GM23248 (cell line): ENCODE data around the gene SLC7A10. TPM values are rescaled to one million over a fixed set of nuclear protein-coding genes. Genes with fewer than 3 reads are reported as not detected.
"Not testable (repeated sequence)": the region's sequence is repeated elsewhere in the genome, so short reads cannot be mapped to it uniquely, and the experiment has no call there.

Experiments
- DNase-seq: peaks from one replicate; pipeline ENCODE4 v3.0.0-alpha.2; 2015
- H2AFZ ChIP-seq: fragments of 200-600 bp; sonication (generic); 2 replicates; pipeline ENCODE4 v1.6.1; 2016; ENCODE audit warnings: antibody characterized with exemption
- H3F3A ChIP-seq: fragments of 200-600 bp; sonication (generic); 2 replicates; pipeline ENCODE4 v1.6.1; 2016; ENCODE audit warnings: mild to moderate bottlenecking, antibody characterized with exemption, mixed run types; ENCODE audit not compliant: insufficient read depth
- H3K27ac ChIP-seq: fragments of 200-600 bp; sonication (generic); 2 replicates; pipeline ENCODE4 v1.5.1; 2016; ENCODE audit warnings: mild to moderate bottlenecking
- H3K27me3 ChIP-seq: fragments of 200-600 bp; sonication (generic); replicated peaks from 2 replicates; pipeline ENCODE4 v1.6.1; 2016; ENCODE audit warnings: mild to moderate bottlenecking; ENCODE audit not compliant: insufficient read depth
- H3K36me3 ChIP-seq: fragments of 200-600 bp; sonication (generic); 2 replicates; pipeline ENCODE4 v1.6.1; 2016; ENCODE audit warnings: low read depth, mild to moderate bottlenecking
- H3K4me1 ChIP-seq: fragments of 200-600 bp; sonication (generic); 2 replicates; pipeline ENCODE4 v1.6.1; 2016; ENCODE audit warnings: mild to moderate bottlenecking; ENCODE audit not compliant: insufficient read depth
- H3K4me2 ChIP-seq: fragments of 200-600 bp; sonication (generic); one replicate; pipeline ENCODE4 v1.6.1; 2016; ENCODE audit warnings: mild to moderate bottlenecking; ENCODE audit not compliant: unreplicated experiment
- H3K4me3 ChIP-seq: fragments of 200-600 bp; sonication (generic); 2 replicates; pipeline ENCODE4 v1.5.1; 2016; ENCODE audit warnings: mild to moderate bottlenecking
- H3K79me2 ChIP-seq: fragments of 200-600 bp; sonication (generic); 2 replicates; pipeline ENCODE4 v1.6.1; 2016; ENCODE audit warnings: mild to moderate bottlenecking; ENCODE audit not compliant: insufficient read depth
- H3K9ac ChIP-seq: fragments of 200-600 bp; sonication (generic); 2 replicates; pipeline ENCODE4 v1.6.1; 2016; ENCODE audit warnings: mild to moderate bottlenecking
- H3K9me2 ChIP-seq: fragments of 200-600 bp; sonication (generic); 2 replicates; pipeline ENCODE4 v1.6.1; 2016; ENCODE audit warnings: mixed run types, mild to moderate bottlenecking, moderate library complexity; ENCODE audit not compliant: insufficient read depth
- H3K9me3 ChIP-seq: fragments of 200-600 bp; sonication (generic); one replicate; pipeline ENCODE4 v1.6.1; 2017; ENCODE audit warnings: low read depth
- H4K20me1 ChIP-seq: fragments of 200-600 bp; sonication (generic); 2 replicates; pipeline ENCODE4 v1.6.0; 2016; ENCODE audit not compliant: insufficient read depth
- EZH2 ChIP-seq: fragments of 200-600 bp; sonication (generic); IDR thresholded peaks from 2 replicates; pipeline ENCODE4 v1.6.1; 2018; ENCODE audit warnings: antibody characterized with exemption, mild to moderate bottlenecking; ENCODE audit not compliant: insufficient read depth, poor library complexity, severe bottlenecking
- EZH2phosphoT487 ChIP-seq: fragments of 200-600 bp; sonication (generic); IDR thresholded peaks from 2 replicates; pipeline ENCODE4 v1.6.1; 2018; ENCODE audit warnings: antibody characterized with exemption, moderate library complexity, mild to moderate bottlenecking, low read depth; ENCODE audit not compliant: insufficient read depth
- WGBS, 2 experiments: methylation state at CpG; one replicate each; pipeline ENCODE4 v1.1.6; 2015 to 2017; ENCODE audit warnings: low lambda C conversion rate in 2 of 2, low coverage in 1 of 2; ENCODE audit errors: missing lambda C conversion rate in 2 of 2; 5-methylcytosine and 5-hydroxymethylcytosine counted together
- in situ Hi-C: fragments of 300-500 bp; cut with MboI; formaldehyde crosslinking; loops from 2 replicates; pipeline ENCODE4 v1.15.0; 2020
- polyA plus RNA-seq: library from polyadenylated mRNA; unstranded; fragments of >200 nt; fragmentation: Nextera tagmentation; extraction: Ambion mirVana; gene quantifications from 2 replicates; pipeline ENCODE4 v1.2.1, GENCODE V29; 2016
- total RNA-seq: library from RNA; depleted of rRNA; stranded (reverse); fragments of >200 nt; shearing (Covaris generic); gene quantifications from 2 replicates; pipeline ENCODE4 v1.2.3, GENCODE V29; 2014

SLC7A10 gene
- total and polyA plus RNA-seq, 2 experiments from 2014 or later = not detected

- H3K4me2 ChIP-seq = no peak overlapping the region
- WGBS, 2 experiments = 16 to 20% methylated on average over 18 of the region's 18 CpGs
- in situ Hi-C loops = no loop called here
- H3K9me2 ChIP-seq = no peaks in the 10 kb centered on the region
- DNase-seq = no peak
- no peak overlapping the region for H3K9ac ChIP-seq
- no peaks in the 10 kb centered on the region for H3K9me3 ChIP-seq
- H3K27ac ChIP-seq = no peak overlapping the region
- no peak overlapping the region for H2AFZ ChIP-seq
- TF ChIP-seq EZH2phosphoT487 (no peak), EZH2 (no peak)
- H3K27me3 ChIP-seq = peaks cover 48% of the 10 kb centered on the region
- peaks cover 9% of the 10 kb centered on the region; the same call in 1 of the 2 replicates for H3F3A ChIP-seq
- no peaks in the 10 kb centered on the region for H3K79me2 ChIP-seq
- H4K20me1 ChIP-seq = no peaks in the 10 kb centered on the region
- no peaks in the 10 kb centered on the region for H3K4me1 ChIP-seq
- no peak overlapping the region for H3K4me3 ChIP-seq
- H3K36me3 ChIP-seq = no peaks in the 10 kb centered on the region
Measured at GRCh38 chr19:33227242-33227650, 1.6 kb upstream of the SLC7A10 start.

DNA sequence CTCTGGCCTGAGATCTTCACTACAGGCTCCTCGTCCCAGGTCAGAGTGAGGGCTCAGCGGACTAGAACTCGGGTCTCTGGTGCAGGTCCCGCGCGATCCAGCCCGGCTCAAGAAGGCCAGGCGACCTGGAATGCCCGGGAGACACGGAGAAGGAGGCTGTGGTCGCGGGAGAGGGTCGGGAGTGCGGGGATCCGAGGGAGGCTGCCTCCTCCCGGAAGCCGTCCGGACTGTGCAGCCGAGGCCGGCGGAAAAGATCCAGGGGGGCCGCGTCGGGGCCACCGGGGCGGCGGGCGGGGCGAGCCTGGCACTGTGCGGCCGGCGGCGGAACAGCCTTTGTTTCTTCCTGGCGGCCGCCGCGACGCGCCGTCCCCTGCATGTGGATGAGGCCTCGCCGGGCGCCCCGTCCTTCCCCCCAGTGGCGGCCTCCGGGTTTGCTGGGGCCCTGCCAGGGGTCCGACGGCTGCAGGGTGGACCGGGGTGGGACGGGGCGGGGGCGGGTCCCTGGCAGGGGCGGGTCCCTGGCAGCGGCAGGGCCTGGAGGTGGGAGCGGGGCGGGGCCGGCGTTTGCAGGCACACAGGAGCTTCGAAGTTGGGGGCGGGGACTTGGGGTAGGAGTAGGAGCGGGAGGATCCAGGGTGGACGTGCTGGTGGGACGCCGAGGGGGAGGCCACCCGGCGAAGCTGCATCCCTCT lies 1.0 kb upstream of the SLC7A10 start:
- TF ChIP-seq EZH2 (peak; percentile 61), EZH2phosphoT487 (no peak)
- Histone ChIP-seq H3K27ac (no peak overlapping the region), H3K9me2 (no peaks in the 10 kb centered on the region), H3K4me1 (no peaks in the 10 kb centered on the region), H3F3A (peaks cover 9% of the 10 kb centered on the region; the same call in 1 of the 2 replicates), H3K27me3 (peaks cover 48% of the 10 kb centered on the region), H3K9ac (no peak overlapping the region), H3K9me3 (no peaks in the 10 kb centered on the region), H2AFZ (peak overlapping the region; percentile 32; the same call in 1 of the 2 replicates), H3K4me2 (no peak overlapping the region), H3K36me3 (no peaks in the 10 kb centered on the region), H3K79me2 (no peaks in the 10 kb centered on the region), H3K4me3 (no peak overlapping the region), H4K20me1 (no peaks in the 10 kb centered on the region)
- 3 to 5% methylated on average over 36 to 51 of the region's 66 CpGs for WGBS, 2 experiments
- peak; percentile 33 for DNase-seq
- in situ Hi-C loops = no loop called here

- in situ Hi-C loops = no loop called here
- H3K4me2 ChIP-seq = no peak overlapping the region
Measured at GRCh38 chr19:33224694-33225457, 774 bp downstream of the SLC7A10 start.

DNA sequence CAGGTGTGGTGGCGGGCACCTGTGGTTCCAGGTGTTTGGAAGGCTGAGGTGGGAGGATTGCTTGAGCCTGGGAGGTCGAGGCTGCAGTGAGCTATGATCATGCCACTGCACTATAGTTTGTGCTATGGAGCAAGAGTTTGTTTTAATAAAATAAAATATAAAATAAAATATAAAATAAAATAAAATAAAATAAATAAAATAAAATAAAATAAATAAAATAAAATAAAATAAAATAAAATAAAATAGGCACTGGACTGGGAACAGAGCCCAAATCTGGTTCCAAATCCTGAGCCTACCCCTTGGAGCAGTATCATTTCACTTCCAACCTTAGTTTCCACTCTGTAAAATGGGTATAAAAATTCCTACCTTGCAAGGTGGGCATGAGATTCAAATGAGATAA lies 3.4 kb downstream of the SLC7A10 start:
- H3K27ac ChIP-seq, H4K20me1 ChIP-seq, H3K36me3 ChIP-seq, H3F3A ChIP-seq, H3K4me1 ChIP-seq, H3K79me2 ChIP-seq, H2AFZ ChIP-seq, H3K9me2 ChIP-seq, H3K9ac ChIP-seq, in situ Hi-C loops, H3K4me2 ChIP-seq, DNase-seq, H3K4me3 ChIP-seq, H3K9me3 ChIP-seq: not testable (repeated sequence)
- H3K27me3 ChIP-seq = peaks cover 26% of the 10 kb centered on the region
- 64 to 67% methylated on average over 2 of the region's 2 CpGs for WGBS, 2 experiments

More at GRCh38 chr19:33224694-33225457, 774 bp downstream of the SLC7A10 start:
- H3K9me3 ChIP-seq = no peaks in the 10 kb centered on the region
- no peak overlapping the region for H3K27ac ChIP-seq
- no peaks in the 10 kb centered on the region for H3K4me1 ChIP-seq
- no peak overlapping the region for H2AFZ ChIP-seq
- H3K4me3 ChIP-seq = no peak overlapping the region
- H3F3A ChIP-seq = no peaks in the 10 kb centered on the region
- no peak overlapping the region for H3K9ac ChIP-seq
- no peaks in the 10 kb centered on the region for H3K36me3 ChIP-seq
- peaks cover 42% of the 10 kb centered on the region for H3K27me3 ChIP-seq
- DNase-seq = no peak
- no peaks in the 10 kb centered on the region for H4K20me1 ChIP-seq
- WGBS, 2 experiments = 55 to 60% methylated on average over 15 to 18 of the region's 18 CpGs
- no peaks in the 10 kb centered on the region for H3K79me2 ChIP-seq
- no peak for TF ChIP-seq EZH2phosphoT487
- TF ChIP-seq EZH2 = no peak
- H3K9me2 ChIP-seq = no peaks in the 10 kb centered on the region
